HG03175 (cell line): ENCODE results near the gene CCDC14.
"Not testable (repeated sequence)": the region's sequence is repeated elsewhere in the genome, so short reads cannot be mapped to it uniquely, and the experiment has no call there.

Experiments used
- ATAC-seq: cut with Tn5 transposase; IDR thresholded peaks from one replicate; pipeline ENCODE4 v1.9.1; 2021; ENCODE audit warnings: mild to moderate bottlenecking, moderate library complexity; ENCODE audit not compliant: unreplicated experiment

The CCDC14 gene

DNA sequence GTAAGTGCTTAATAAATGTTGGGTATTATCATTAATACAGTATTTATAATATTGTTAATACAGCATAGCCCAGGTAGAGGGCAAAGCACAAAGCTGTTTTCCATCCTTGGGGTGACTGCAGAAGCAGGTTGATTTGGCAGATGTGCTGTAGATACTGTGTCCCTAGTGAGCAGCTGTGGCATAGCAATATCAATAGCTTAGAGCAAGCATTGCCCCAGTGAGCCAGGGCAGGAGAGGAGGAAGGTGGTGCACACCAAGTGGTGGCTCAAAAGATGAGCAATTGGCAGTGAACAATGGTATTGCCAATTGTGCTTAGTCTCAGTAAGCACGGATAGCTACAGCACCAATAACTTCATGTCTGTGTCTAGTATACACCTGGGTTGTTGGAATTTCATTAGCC, 5.8 kb upstream of the CCDC14 start:
- peak; percentile 66 for ATAC-seq

GRCh38 chr3:123964793-123965192, 3.8 kb upstream of the CCDC14 start:
- ATAC-seq: not testable (repeated sequence)

- no peak for ATAC-seq
Observed at GRCh38 chr3:123961508-123961856, 453 bp upstream of the CCDC14 start.

GRCh38 chr3:123953735-123954134, 7.3 kb downstream of the CCDC14 start:
- no peak for ATAC-seq

- no peak for ATAC-seq
Observed at GRCh38 chr3:123952844-123953520, 8.0 kb downstream of the CCDC14 start.

DNA sequence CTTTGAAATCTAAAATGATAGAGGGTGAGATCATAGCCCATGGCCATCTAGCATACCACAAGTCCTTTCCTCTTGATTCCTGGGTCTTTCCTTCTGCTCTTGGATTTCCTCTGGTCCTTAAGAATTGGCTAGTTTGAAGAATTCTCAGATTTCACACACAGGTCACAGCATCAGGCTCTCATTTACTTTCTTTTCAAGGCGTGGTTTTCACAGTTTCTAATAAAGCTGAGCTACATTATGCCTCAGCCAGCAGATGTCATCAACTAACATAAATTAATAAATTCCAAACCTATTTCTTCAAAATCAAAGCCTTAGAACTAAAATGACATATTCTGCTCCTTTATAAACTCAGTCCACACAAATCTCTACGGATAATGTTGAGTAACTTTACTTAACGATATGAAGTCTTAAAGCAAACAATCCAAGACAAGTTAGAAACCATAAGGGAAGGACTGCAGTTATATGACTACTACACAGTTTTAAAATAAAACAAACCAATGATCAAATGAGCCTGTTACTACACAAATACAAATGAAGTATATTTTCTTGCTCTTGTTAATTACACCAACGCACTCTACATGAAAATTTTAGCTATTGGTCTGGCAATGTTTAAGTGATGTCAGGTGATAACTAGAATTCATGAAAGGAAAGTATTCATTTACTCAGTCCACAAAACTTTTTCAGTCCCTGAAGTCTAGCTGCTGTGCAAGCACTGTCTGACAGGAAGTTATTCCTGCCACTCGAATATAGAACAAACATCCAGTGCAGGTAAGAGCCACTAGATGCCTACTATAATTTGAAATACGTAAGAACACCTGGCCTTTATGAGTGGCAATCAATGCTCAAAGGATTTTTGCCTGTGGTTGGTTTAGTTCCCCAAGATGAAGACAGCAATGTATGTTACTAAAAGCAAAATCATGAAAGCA, 9.2 kb downstream of the CCDC14 start:
- ATAC-seq: no peak

GRCh38 chr3:123949641-123950040, 11.4 kb downstream of the CCDC14 start:
- ATAC-seq: no peak

DNA sequence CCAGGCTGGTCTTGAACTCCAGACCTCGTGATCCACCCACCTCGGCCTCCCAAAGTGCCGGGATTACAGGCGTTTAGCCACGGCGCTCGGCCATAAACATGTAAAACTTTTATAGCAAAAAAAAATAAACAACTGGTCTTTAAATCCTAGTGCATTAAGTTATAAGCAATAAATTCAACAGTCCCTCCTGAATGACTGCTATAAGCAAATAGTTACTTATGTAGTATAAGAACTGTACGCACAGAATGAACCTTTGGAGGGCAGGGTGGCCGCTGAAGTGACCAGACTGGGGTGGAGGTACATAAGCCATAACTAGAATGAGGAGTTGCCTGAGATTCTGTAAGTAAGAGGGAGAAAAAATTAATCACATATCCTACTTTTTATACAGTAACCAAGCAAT, 12.6 kb downstream of the CCDC14 start:
- ATAC-seq: no peak

- ATAC-seq: no peak
Observed at GRCh38 chr3:123947482-123947881, 13.5 kb downstream of the CCDC14 start.

DNA sequence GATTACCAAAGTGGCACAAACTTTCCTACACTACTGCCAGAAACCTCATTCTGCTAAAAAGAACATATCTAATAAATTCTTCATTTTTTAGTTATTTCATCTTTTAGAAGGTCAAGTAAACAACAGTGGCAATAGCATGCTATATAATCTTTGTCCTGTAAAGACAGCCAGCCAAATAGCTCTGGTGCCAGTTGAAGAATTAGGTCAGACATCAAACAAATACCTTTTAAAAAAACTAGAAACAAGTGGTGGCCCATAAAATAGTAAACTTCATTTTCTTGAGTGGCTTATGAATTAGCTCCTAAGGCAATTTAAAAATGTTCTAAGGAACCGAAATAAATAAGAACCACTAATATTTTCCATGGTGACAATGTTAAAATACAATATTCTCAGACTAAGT, 19.5 kb downstream of the CCDC14 start:
- no peak for ATAC-seq

DNA sequence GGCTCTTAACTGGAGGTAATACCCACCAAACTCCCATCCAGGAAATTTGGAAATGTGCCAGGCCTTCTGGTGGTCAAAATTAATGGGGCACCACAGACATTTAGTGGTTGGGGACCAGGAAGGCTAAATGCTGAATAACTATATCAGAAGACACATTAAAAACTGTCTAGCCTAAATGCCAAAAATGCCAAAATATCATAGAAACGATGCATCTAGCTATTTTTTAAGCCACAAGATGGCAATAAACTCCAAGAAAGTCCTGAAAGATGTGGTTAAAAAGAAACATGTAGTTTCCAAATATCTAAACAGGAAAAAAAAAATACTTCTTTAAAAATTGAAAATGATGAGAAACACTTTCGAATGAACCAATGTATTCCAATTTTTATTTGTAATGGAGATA, 19.9 kb downstream of the CCDC14 start:
- ATAC-seq: no peak

- no peak for ATAC-seq
Observed at GRCh38 chr3:123939706-123940105, 21.3 kb downstream of the CCDC14 start.

GRCh38 chr3:123936400-123936799, 24.6 kb downstream of the CCDC14 start:
- ATAC-seq: no peak

DNA sequence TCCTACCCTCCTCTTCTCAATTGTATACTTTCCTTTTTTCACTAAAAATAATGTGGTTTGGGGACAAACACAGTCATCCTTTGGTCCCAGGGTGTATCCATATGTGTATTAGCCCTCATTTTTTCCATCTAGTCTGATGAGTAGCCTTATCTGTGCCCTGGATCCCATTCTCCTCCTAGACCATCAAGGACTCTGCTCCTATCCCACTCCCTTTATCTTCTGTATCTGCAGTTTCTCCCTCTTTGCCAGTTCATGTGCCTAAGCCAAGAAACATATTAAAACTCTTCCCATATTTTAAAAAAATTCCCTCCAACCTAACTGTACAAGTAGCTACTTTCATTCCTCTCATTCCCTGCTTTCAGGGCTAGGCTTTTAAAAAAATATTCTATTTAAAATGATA, 25.2 kb downstream of the CCDC14 start:
- no peak for ATAC-seq

- ATAC-seq: no peak
Observed at GRCh38 chr3:123934250-123934649, 26.8 kb downstream of the CCDC14 start.

- ATAC-seq: no peak
Observed at GRCh38 chr3:123930445-123930844, 30.6 kb downstream of the CCDC14 start.

- ATAC-seq: no peak
Observed at GRCh38 chr3:123929325-123929724, 31.7 kb downstream of the CCDC14 start.

GRCh38 chr3:123926396-123926795, 34.6 kb downstream of the CCDC14 start:
- ATAC-seq: no peak

- no peak for ATAC-seq
Observed at GRCh38 chr3:123920868-123921267, 40.2 kb downstream of the CCDC14 start.

DNA sequence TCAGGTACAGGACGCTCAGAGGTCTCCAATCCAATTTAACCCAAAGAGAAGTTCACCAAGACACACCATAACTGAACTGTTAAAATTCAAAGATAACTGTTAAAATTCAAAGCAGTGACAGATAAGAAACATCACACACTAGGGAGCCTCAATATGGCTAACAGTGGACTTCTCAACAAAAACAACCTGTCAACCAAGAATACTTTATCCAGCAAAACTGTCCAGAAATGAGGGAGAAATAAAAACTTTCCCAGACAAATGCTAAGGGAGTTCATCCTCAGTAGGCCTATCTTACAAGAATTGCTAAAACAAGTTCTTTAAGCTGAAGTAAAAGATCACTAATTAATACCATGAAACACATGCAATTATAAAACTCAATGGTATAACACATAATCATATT, 40.6 kb downstream of the CCDC14 start:
- ATAC-seq: no peak

DNA sequence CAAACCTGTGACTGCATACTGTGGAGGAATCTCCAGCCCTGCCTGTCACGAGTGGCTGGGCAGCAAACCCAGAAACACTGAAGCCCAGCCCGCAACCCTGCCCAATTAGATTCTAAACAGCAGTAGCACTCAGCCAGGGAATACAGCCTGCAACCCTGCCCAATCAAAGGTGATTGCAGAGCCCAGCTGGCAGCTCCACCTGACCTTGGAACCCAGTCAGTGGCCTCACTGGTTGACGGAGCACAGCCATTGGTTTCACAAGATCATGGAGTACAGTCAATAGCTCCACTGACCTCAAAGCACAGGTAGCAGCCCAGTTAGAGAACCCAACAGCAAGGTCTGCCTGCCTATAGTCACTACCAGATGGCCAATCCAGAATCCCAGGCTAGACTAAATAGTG, 41.7 kb downstream of the CCDC14 start:
- no peak for ATAC-seq

DNA sequence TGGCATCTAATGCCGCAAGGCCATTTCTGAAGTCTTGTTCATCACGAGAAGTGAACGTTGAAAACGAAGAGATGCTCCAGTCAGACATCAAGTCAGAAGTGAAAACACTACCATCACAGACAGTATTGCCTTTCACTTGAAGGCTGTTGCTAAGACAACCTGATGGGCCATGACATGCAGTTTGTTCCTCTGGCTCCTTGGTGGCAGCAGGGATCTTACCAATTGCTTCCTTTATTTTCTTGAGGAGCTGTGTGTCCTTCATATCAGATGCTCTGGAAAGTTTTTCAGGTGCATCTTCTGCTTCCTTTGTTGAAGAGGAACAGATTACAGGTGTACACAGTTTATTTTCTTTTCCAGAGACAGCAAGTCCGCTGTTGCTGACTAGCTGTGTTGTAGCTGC, 46.2 kb downstream of the CCDC14 start:
- ATAC-seq: no peak
